ENCODE data around the gene HP1BP3.
"Not testable (repeated sequence)": the region's sequence is repeated elsewhere in the genome, so short reads cannot be mapped to it uniquely, and the experiment has no call there.

HP1BP3 gene

GRCh38 chr1:20726118-20726911 is 60.8 kb downstream of the HP1BP3 start:
- no peak for DNase-seq

- no peak for DNase-seq
These were observed 61.7 kb downstream of the HP1BP3 start for GRCh38 chr1:20725189-20726117.

GRCh38 chr1:20724364-20725188 is 62.5 kb downstream of the HP1BP3 start:
- DNase-seq, result no peak

- DNase-seq, result no peak
These were observed 63.4 kb downstream of the HP1BP3 start for GRCh38 chr1:20723537-20724363.

GRCh38 chr1:20723159-20723536 is 64.0 kb downstream of the HP1BP3 start:
- no peak for DNase-seq

- no peak for DNase-seq
These were observed 65.7 kb downstream of the HP1BP3 start for GRCh38 chr1:20721117-20722061.

GRCh38 chr1:20720631-20721091 is 66.4 kb downstream of the HP1BP3 start:
- no peak for DNase-seq

- no peak for DNase-seq
These were observed 67.1 kb downstream of the HP1BP3 start for GRCh38 chr1:20719871-20720620.

GRCh38 chr1:20719261-20719660 is 67.8 kb downstream of the HP1BP3 start:
- no peak for DNase-seq

GRCh38 chr1:20718343-20718882 is 68.7 kb downstream of the HP1BP3 start:
- not testable (repeated sequence) for DNase-seq

GRCh38 chr1:20717452-20718342 is 69.4 kb downstream of the HP1BP3 start, which contains the start of gene KIF17:
KIF17 (minus strand) TSS chr1:20718007; CDS start chr1:20717706, 301 bp downstream.
- DNase-seq, result peak; percentile 74

GRCh38 chr1:20716232-20716631 is 70.9 kb downstream of the HP1BP3 start:
- DNase-seq, result no peak

- DNase-seq, result no peak
These were observed 71.7 kb downstream of the HP1BP3 start for GRCh38 chr1:20715406-20715805.

GRCh38 chr1:20713440-20713839 is 73.7 kb downstream of the HP1BP3 start:
- DNase-seq, result no peak

- no peak for DNase-seq
These were observed 74.9 kb downstream of the HP1BP3 start for GRCh38 chr1:20712215-20712577.

- DNase-seq, result no peak
These were observed 75.6 kb downstream of the HP1BP3 start for GRCh38 chr1:20711285-20712214.

Measured in activated naive CD4-positive, alpha-beta T cell treated with anti-CD3 and anti-CD28 coated beads, Interleukin-2, amount 50 U/mL, for 16 hours (primary cell).